ENCODE results near the gene TRAPPC12.
"Not testable (repeated sequence)": the region's sequence is repeated elsewhere in the genome, so short reads cannot be mapped to it uniquely, and the experiment has no call there.

The TRAPPC12 gene

DNA sequence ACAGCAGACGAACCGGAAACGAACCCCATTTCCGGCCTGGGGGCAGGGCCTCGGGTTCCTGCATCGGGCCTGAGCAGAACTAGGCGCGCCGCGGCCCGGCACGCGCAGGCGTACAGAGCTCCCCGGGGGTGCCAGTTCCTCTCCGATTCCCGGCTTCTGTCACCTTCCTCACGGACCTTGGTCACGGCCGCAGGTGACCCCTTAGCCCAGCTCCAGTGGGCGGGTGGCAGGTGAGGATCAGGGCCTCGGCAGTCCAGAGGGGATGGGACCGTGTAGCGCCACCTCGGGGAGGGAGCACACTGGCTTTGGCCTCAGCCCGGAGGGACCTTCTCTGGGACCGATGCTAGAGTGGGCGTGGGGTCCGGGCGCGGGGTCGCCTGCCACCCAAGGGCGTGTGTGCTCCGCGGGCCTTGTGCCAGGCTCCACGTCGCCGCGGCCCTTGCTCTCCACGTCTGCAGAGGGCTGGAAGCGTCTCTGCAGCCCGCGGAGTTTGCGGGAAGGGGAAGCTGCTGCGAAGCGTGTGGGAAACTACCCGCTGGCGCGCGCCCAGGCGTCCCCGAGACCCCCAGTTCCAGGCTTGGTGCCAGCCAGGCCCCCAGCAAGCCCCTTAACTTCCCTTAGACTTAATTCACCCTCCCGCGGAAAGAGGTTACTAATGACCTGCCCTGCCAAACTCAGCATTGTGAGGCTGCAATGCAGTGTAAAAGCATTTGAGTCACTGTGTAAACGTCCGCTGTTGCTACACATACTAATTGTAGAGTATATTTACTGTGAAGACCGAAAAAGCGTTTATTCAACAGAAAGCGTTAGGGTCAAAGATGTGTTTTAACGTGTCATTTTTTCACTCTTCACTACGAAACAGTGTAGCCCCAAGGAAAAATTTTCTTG, at the start of gene TRAPPC12:
Gene TRAPPC12, plus strand, starts transcription at position 48 of the 888 bp plus-strand sequence. CDS start 7,930 bp downstream, outside the sequence.
- peak; percentile 87 to 90 for DNase-seq (ENCODE audit: low read depth in 2 of 2)

DNA sequence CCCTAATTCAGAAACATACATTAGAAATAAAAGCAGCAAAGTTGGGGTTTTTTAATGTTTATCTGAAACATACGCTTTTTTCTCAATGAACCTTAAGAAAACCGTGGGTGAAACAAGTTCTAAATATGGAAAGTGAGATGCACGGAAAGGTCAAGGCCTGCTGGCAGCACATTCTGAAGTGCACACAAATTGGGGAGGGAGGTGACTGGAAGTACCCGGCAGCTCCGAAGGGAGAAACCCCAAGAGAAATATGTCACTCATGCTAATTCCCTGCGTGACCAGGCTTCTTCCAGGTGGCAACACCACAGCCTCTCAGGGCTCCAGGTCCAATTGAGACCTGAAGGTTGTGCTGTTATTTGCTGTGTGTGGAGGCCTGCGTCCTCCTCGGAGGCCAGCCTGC, 47.4 kb upstream of the TRAPPC12 start:
- no peak for DNase-seq (ENCODE audit: low read depth in 2 of 2)

DNA sequence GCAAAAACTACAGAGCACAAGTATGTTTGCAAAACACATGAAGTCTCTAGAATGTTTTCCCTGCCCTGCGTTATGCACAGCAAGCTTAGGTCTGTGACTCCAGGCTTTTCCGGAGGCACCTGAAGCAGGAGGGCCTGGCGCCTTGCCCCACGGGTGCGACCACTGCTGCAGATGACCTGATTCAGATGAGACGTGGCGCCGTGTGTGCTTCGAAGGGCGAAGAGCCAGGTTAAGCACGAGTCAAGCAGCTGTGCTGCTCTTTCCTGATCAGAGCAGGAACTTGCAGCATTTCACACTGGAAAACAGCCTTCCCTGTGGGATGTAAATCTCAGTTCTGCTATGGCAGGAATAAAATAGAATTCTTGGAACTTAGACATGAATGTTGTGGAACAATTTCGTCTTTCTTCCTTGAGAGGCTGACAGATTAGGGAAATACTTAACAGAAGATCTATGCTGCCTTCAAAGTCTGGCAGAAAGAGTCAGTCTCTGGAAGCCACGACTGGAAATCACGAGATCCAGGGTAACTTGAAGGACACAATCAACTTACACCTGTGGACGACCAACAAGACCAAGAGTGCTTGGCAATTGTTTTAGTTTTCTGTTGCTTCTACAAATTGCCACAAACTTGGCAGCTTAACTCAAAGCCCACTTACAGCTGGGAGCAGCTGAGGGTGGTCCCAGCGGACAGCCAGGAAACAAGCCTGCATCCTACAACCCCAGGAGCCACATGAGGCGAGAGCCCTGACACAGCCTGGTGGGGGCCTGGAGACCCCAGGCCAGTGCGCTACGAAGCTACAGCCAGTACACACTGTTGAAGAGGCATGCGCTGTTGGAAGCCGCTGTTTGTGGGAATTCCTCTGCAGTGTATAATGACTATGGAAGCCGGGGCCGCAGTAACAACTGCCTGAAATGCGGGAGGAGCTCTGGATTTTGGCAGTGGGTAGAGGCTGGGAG, 44.8 kb upstream of the TRAPPC12 start:
- no peak for DNase-seq (ENCODE audit: low read depth in 2 of 2)

DNA sequence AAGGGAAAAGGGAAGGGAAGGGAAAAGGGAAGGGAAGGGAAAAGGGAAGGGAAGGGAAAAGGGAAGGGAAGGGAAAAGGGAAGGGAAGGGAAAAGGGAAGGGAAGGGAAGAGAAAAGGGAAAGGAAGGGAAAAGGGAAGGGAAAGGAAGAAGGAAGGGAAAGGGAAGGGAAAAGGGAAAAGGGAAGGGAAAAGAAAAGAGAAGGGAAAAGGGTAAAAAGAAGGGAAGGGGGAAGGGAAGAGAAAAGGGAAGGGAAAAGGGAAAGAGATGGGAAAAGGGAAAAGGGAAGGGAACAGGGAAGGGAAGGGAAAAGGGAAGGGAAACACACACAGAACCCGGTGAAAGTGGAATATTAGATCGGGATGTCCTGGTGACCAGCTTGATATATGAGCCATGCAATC, 42.6 kb upstream of the TRAPPC12 start:
- no peak for DNase-seq (ENCODE audit: low read depth in 2 of 2)

DNA sequence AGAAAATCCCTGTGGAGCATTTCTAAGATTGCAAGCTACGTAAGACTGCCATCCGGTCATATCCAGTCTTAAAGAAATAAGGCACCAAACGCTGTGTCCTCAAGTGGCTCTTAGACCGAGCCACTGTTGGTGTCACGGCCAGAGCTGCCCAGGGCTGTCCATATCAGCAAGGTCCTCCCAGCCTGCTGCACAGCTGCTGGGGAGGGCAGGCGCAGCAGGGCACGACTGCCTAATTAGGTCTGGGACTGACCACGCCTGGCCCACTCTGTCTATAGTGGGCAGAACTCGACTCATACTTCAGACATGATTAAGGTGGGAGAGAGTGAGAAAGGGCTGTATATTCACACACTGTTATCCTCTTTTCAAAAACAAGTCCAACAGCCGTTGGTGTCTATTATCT, 41.2 kb upstream of the TRAPPC12 start:
- DNase-seq (ENCODE audit: low read depth in 2 of 2), result no peak

DNA sequence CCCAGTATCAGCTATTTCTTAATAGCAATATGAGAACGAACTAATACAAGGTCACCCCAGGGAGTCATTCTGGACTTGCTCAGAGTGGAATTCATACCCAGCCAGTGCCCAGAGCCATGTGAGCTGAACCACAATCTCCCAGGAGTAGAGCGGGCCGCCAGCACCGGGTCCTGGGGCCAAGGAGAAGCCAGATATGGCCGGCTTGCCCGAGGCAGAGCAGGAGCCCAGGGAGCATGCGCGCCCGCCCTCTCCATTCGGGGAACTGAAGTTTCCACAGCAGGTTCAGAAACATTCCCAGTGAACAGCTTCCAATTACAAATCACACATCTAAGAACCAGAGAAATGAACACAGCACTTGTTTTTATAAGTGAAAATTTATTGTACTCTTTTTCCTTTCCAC, 39.4 kb upstream of the TRAPPC12 start:
- DNase-seq (ENCODE audit: low read depth in 2 of 2), result no peak

DNA sequence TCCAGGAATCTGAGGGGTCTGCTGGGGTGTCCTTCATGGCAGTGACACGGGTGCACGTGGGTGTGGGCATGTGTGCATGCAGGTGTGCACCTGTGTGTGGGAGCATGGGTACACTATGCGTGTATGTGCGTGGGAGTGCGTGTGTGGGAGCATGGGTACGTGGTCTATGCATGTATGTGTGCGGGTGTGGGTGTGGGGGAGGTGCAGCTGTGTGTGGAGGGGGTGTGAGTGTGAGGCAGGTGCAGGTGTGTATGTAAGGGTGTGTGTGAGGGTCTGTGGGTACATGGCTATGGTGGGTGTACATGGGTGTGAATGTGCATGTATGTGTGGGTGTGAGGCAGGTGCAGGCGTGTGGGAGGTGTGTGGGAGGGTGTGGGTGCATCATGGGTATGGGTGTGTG, 38.2 kb upstream of the TRAPPC12 start:
- no peak for DNase-seq (ENCODE audit: low read depth in 2 of 2)

DNA sequence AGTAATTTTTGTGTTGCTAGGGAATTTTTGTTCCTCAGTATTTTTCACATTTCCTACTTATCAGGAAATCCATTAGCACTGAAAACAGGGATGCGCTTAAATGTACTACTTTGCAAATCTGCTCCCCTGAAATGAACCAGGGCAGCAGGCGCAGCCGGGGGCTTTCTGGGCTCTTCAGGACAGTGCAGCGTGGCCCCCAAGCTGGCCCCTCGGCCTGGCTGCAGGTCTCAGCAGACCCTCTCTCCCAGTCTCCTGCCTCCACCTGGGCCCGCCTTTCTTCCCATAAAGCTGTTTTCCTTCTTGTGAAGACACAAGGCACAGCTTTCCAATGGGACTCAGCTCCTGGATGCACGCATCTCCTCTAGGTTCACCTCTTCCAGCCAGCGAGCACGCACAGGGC, 37.2 kb upstream of the TRAPPC12 start:
- no peak for DNase-seq (ENCODE audit: low read depth in 2 of 2)

DNA sequence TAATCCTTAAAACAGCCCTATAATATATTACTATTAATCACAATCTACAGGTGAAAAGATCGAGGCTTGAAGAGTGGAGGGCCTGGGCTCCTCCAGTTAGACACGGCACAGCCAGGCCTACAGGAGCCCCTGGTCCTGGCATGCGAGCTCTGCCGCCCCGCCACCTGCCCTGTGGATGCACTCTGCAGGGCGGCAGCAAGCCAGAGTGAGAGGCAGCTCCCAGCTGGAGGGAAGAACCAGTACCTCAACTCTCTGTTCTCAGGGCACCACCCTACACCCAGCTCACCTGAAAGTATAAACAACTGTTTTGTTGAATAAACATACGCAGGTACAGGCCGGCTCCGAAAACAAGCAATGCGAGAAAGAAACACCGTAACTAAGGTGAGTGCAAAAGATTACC, 36.5 kb upstream of the TRAPPC12 start:
- no peak for DNase-seq (ENCODE audit: low read depth in 2 of 2)

DNA sequence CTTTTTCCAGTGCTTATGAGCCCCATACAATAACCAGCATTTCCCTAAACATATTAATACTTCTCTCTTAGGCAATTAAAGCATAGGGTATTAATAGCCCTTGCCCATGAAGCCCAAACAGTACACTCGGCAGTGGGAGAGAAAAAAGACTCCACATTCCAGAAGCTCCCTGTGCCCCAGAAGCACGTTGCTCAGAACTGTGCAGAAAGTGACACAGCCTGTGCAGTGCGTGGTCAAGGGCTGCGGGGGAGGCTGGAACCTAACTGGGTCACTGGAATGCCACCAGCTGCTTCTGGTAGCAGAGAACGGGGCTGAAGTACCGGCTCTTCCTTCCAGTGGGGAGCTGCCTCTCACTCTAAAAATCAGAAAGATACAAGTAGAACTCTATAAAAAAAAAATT, 34.6 kb upstream of the TRAPPC12 start:
- no peak for DNase-seq (ENCODE audit: low read depth in 2 of 2)

DNA sequence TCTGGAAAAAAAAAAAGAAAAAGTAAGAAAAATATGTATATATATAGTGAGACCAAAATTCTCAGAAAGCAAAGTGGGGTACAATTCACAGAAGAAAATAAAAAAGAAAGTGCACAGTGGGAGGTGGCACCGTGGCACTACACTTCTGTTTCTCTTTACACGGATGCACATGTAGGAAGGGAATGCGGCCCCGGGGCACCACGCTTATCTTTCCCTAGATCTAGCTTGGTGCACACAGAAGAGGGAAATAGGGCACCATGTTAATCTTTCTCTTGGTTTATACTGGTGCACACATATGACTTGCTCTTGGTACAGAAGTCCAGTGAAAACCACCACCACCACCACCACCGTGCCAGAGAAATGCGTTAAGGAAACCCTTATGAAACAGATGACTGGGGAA, 33.9 kb upstream of the TRAPPC12 start:
- DNase-seq (ENCODE audit: low read depth in 2 of 2), result no peak

DNA sequence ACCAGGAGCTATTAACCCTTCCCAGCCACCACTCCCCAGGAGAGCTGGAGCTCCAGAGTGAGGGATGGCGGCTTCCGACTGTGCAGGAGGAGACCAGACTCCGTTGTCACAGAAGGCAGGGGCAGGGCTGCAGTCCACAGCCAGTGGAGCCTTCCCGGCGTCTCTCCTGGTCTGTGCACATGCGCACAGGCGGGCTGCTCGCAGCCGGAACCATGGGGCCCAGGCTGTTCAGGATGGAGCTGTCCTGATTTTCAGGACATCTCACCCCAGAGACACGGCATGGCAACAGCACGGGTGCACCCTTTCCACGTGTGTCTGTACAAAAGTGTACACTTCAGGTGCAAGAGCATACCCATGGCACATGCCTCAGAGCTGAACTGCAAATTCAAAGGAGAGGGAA, 30.7 kb upstream of the TRAPPC12 start:
- no peak for DNase-seq (ENCODE audit: low read depth in 2 of 2)

DNA sequence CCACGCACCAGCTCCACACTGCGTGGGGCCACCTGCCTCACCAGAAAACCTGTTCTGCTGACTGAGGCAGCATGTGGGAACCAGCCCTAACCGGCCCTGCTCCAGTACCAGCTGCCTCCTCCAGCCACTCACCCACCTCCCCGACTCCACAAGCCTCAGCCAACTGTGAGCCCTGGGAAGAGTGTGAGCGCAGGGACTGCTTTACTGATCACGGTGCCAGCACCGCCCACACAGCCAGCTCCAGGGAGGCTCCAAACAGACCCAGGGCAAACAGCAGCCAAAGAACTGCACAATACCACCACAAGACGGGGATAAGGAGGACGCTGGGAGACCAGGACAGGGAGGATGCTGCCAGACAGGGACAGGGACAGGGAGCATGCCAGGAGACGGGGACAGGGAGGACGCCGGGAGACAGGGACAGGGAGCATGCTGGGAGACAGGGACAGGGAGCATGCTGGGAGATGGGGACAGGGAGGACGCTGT, 30.2 kb upstream of the TRAPPC12 start:
- DNase-seq (ENCODE audit: low read depth in 2 of 2), result no peak

DNA sequence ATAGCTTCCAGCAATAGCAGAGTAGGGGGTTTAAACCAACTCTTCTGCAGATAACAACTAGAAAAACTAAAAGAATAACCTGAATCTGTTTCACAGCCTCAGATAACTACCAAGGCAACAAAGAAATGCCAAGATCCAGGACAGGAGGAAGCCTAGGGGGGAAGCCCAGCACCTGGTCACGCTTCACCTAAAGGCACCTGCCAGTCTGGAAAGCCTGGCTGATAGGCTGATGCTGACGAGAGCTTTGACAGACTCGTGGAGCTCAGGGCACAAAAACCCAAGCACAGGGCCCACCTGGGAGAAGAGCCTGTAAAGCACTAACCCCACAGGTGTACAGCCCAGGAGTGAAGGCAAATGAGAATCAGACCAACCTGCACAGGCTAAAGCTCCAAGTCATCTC, 24.5 kb upstream of the TRAPPC12 start:
- DNase-seq (ENCODE audit: low read depth in 2 of 2), result no peak

DNA sequence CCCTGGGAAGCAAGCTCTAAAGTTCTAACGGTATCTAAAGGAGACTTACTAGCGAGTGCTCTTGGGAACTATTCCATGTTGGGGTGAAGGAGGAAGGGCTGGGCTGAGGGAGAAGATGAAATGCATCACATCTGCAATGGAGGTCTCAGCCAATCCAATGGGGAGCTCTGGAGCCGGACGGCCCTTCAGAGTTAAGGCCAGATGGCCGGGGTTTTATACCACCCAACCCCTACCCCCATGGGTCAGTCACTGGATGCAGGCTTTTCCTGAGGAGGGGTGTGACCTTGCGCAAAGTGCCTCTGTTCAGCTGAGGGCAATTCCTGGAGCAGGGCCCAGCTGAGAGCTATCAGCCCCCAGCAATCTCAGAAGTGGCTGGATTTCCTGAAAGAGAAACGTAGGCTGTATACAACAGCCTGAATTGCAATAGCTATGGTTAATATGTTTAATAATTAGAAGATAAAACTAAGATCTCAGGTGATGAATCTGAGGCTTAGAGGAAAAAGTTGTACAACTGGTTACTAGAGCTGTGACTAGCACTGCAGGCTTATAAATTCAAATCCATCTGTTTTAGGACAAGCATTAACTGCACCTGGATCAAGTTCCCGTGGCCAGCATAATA, 23.4 kb upstream of the TRAPPC12 start:
- no peak for DNase-seq (ENCODE audit: low read depth in 2 of 2)

DNA sequence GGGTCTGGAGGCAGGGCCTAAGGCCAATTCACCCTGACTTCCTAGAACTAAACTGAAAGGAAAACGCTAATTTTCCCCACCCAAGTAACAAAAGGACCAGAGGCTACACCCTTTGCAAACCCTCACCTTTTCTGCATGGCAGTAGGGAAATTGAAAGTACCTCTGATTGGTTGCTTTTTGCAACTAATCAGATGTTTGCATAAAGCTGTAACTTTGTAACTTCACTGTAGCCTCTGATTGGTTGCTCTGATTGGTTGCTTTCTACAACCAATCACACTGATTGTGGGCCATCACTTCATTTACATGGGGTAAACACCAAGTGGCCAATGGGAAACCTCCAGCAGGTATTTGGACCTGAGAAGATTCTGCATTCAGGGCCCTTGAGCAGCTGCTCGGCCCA, 22.7 kb upstream of the TRAPPC12 start:
- no peak for DNase-seq (ENCODE audit: low read depth in 2 of 2)

DNA sequence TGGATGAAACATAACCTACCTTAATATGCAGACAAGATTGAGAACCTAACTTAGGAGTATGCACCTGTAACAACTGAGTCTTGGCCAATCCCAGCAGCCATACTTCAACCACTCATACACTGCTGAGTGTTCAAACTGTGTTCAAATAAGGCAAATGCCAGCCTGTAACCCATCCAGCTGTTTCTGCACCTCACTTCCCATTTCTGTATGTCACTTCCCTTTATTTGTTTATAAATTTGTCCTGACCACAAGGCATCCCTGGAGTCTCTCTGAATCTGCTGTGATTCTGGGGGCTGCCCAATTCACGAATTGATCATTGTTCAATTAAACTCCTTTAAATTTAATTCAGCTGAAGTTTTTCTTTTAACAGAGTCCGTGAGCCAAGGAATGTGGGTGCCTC, 22.0 kb upstream of the TRAPPC12 start:
- not testable (repeated sequence) for DNase-seq (ENCODE audit: low read depth in 2 of 2)

DNA sequence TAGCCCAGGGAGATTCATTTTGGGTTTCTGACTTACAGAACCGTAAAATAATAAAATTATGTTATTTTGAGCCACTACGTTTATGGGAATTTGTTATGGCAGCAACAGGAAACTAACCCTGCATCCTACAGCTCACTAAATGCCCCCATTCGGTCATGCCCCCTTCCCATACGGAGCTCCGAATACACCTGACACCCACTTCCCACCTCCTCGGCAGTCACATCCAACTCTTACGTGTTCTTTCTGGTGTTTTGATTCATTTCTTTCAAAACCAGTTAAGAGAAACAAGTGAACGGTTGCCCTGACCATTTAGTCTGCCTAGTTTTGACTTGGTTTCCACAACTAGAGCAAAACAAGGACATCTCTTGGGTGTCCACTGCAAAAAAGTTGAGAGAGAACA, 21.6 kb upstream of the TRAPPC12 start:
- no peak for DNase-seq (ENCODE audit: low read depth in 2 of 2)

DNA sequence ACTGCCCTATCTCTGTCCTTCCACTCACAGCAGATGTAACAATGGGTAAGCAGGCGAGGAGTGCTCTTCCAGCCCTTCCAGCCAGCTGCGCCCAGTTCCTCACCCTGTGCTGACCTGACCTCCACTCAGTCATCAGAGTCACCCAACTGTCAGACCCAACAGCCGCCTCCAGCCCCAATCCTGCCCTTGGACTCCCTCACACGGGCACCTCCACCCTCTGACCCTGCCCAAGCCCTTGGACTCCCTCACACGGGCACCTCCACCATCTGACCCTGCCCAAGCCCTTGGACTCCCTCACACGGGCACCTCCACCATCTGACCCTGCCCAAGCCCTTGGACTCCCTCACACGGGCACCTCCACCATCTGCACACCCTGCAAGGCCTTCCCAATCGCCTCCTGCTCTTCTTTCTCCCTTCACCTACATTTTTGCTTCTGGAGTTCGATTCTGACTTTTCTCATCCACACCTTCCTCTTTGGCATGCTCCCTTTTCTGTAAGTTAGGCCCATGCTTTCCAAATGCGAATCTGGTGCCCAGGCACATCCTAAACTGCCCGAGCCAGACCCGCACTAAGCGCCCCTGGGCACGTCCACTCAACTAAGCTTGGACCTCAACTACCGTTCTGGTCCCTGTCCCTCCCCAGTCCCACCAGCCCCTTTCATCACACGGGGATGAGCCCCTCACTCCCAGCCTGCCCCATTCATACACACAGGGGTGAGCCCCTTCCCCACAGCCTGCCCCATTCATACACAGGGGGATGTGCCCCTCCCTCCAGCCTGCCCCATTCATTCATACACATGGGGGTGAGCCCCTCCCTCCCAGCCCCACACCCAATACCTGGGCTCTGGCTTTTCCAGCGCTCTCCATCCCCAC, 17.7 kb upstream of the TRAPPC12 start:
- no peak for DNase-seq (ENCODE audit: low read depth in 2 of 2)

DNA sequence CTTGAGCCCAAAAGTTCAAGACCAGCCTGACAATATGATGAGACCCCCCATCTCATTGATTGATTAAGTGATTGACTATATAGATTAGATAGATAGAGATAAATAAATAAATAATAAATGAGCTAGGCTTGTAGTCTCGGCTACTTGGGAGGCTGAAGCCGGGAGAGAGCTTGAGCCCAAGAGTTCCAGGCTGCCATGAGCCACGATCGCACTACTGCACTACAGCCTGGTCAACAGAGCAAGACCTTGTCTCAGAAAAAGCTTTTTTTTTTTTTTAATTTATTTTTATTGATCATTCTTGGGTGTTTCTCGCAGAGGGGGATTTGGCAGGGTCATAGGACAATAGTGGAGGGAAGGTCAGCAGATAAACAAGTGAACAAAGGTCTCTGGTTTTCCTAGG, 14.3 kb upstream of the TRAPPC12 start:
- no peak for DNase-seq (ENCODE audit: low read depth in 2 of 2)

DNA sequence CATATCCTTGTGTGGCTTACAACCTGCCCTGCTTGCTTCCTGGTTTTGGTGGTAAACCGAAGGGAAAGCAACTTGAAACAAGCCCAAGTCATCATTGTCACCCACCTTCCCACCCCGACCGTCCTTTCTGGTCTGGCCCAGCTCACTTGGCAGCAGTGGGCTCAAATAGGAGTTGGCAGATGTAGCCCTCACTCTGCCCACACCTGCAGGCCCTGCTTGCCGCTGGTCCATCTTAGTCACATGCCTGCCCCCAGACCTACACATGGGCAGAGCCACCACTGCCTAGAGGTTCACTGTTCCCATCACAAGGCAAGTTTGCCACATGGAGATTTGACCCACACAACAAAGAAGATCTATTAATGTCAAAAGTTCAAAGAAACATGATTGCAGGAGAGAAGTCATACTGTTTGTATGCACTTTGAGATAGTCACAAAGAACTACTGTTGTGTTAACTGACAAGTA, 11.2 kb upstream of the TRAPPC12 start:
- no peak for DNase-seq (ENCODE audit: low read depth in 2 of 2)

All from stimulated activated CD4-positive, alpha-beta T cell treated with anti-CD3 and anti-CD28 coated beads, Interleukin-1b, Interleukin-23, amount 100 ng/mL, for 4 hours (primary cell).